Measurements from ENCODE around the gene FNDC4.

- TF ChIP-seq POLR2A (IDR thresholded peaks at IDR 0.05) (no peak), CTCF (IDR thresholded peaks at IDR 0.05) (no peak)
These were observed 41.0 kb downstream of the FNDC4 start for GRCh38 chr2:27453968-27454367.

Measured in uterus (tissue), 2 donors.